Activated CD8-positive, alpha-beta memory T cell treated with anti-CD3 and anti-CD28 coated beads, Interleukin-2, amount 50 U/mL, for 48 hours (primary cell): ENCODE results near the gene GRIPAP1.
A peak's percentile ranks its signal among the peaks of the same experiment; 100 is the strongest.

Source experiments
- DNase-seq: peaks from one replicate; pipeline ENCODE4 v3.0.0-alpha.2; 2020

The GRIPAP1 gene

GRCh38 chrX:48957477-48957826, 44.6 kb downstream of the GRIPAP1 start, which contains the start of gene OTUD5:
Gene OTUD5, minus strand, starts transcription at chrX:48957607. Its CDS starts 37 bp downstream, at chrX:48957570.
- DNase-seq = peak; percentile 84

- DNase-seq = peak; percentile 66
Observed at GRCh38 chrX:48956728-48957414, 45.2 kb downstream of the GRIPAP1 start.

GRCh38 chrX:48948589-48948988, 53.5 kb downstream of the GRIPAP1 start:
- DNase-seq = no peak

- DNase-seq = no peak
Observed at GRCh38 chrX:48945517-48946348, 56.3 kb downstream of the GRIPAP1 start.

GRCh38 chrX:48942895-48943294, 59.2 kb downstream of the GRIPAP1 start:
- DNase-seq = no peak

GRCh38 chrX:48940404-48940955, 61.6 kb downstream of the GRIPAP1 start:
- no peak for DNase-seq

GRCh38 chrX:48939524-48940228, 62.4 kb downstream of the GRIPAP1 start:
- DNase-seq = no peak

- DNase-seq = peak; percentile 75
Observed at GRCh38 chrX:48938721-48939425, 63.2 kb downstream of the GRIPAP1 start.

GRCh38 chrX:48937054-48937907, 64.8 kb downstream of the GRIPAP1 start:
- DNase-seq = peak; percentile 92

- DNase-seq = no peak
Observed at GRCh38 chrX:48936429-48937053, 65.5 kb downstream of the GRIPAP1 start.

GRCh38 chrX:48935301-48935670, 66.8 kb downstream of the GRIPAP1 start:
- DNase-seq = no peak

GRCh38 chrX:48934581-48935300, 67.3 kb downstream of the GRIPAP1 start:
- DNase-seq = no peak

GRCh38 chrX:48933757-48934156, 68.3 kb downstream of the GRIPAP1 start:
- no peak for DNase-seq

- DNase-seq = no peak
Observed at GRCh38 chrX:48927736-48928382, 74.2 kb downstream of the GRIPAP1 start.

- no peak for DNase-seq
Observed at GRCh38 chrX:48927123-48927522, 74.9 kb downstream of the GRIPAP1 start.

- DNase-seq = no peak
Observed at GRCh38 chrX:48924270-48924669, 77.8 kb downstream of the GRIPAP1 start.

GRCh38 chrX:48923771-48924170, 78.3 kb downstream of the GRIPAP1 start:
- DNase-seq = no peak
